HG03135 (cell line): ENCODE results near the gene SPATA20.

ENCODE experiments used
- ATAC-seq: cut with Tn5 transposase; IDR thresholded peaks from one replicate; pipeline ENCODE4 v1.9.1; 2021; ENCODE audit warnings: mild to moderate bottlenecking, moderate library complexity; ENCODE audit not compliant: unreplicated experiment

The SPATA20 gene

GRCh38 chr17:50573866-50574611, 27.1 kb downstream of the SPATA20 start:
- ATAC-seq, result no peak

DNA sequence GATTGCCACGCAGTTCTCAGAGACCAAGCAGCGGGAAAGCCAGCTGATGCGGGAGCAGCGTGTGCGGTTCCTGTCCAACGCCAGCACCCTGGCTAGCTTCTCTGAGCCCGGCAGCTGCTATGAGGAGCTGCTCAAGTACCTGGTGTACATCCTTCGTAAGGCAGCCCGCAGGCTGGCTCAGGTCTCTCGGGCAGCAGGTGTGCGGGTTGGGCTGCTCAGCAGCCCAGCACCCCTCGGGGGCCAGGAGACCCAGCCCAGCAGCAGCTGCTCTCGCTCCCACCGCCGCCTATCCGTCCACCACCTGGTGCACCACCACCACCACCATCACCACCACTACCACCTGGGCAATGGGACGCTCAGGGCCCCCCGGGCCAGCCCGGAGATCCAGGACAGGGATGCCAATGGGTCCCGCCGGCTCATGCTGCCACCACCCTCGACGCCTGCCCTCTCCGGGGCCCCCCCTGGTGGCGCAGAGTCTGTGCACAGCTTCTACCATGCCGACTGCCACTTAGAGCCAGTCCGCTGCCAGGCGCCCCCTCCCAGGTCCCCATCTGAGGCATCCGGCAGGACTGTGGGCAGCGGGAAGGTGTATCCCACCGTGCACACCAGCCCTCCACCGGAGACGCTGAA, 28.7 kb downstream of the SPATA20 start:
- ATAC-seq, result no peak

DNA sequence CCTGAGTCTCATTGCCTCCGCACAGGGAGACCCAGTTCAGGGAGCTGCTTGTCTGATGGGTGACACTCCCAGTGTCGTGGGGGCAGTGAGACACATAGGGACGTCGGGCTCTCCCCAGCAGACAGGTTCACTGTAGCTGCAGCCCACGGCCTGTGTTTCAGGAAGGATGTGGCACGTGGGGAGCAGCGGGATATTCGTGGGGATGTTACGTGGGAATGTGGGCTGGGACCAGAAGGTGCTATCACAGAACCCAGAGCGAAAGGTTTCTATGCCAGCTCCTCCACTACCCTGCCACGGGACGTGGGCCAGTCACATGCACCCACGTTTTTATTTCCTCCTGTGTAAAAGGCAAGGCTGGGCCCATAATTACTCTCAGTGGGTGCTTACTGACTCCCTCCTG, 29.9 kb downstream of the SPATA20 start:
- ATAC-seq, result no peak

- ATAC-seq, result no peak
Observed at GRCh38 chr17:50577451-50577954, 30.5 kb downstream of the SPATA20 start.

GRCh38 chr17:50578173-50578572, 31.2 kb downstream of the SPATA20 start:
- no peak for ATAC-seq

DNA sequence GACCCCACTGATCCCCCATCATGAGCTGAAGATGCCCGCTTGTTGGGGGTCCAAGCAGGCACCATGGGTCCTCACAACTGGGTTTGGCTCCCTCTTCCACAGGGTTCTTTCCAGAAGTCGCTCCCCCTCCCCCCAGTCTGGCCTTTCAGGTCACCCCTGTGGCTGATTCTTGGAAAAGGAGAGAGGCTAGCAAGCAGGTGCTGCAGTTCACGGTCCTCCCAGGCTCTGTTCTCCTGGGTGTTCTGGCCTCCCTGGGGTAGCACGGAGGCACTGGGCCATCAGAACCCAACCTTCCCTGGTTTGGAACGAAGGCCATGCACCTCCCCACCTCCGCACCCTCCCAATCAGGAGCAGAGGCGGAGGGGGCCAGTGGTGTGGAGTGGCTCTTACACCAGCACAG, 32.4 kb downstream of the SPATA20 start:
- ATAC-seq, result no peak

DNA sequence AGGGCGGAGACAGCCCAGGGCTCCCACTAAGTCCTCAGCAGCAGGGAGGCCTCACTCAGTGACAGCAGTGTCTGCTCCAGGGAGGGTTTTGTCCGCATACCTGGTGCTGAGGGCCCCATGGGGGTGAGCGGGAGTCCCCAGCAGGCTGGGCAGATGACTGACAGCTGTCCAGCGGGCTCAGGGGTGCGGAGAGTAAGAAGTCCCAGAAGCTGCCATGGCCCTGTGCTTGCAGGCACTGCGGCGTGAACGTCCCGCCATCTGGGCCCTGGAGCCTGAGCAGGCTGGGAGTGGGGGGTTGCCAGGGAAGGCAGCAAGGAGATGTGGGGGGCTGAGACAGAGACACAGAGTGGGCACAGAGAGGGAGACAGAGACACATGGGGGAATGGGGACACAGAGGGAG, 33.7 kb downstream of the SPATA20 start:
- ATAC-seq, result no peak

DNA sequence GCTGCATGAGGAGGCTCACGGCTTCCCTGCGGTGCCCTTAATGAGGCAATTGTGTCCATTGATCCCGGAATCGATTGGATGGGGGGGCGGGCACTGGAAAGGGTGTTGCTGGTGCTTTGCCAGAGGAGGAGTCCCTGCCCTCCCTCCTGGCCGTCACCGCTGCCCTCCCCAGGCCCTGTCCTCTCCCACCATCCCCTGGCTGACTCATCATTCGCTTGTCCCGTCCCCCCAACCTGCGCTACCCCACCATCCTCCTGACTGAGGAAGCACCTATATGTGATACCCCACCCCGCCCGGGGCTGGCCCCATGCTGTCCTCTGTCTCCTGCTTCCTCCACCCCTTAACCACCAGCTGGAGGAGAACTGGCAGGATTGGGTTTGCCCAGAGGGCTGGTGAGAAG, 34.3 kb downstream of the SPATA20 start:
- ATAC-seq, result no peak

DNA sequence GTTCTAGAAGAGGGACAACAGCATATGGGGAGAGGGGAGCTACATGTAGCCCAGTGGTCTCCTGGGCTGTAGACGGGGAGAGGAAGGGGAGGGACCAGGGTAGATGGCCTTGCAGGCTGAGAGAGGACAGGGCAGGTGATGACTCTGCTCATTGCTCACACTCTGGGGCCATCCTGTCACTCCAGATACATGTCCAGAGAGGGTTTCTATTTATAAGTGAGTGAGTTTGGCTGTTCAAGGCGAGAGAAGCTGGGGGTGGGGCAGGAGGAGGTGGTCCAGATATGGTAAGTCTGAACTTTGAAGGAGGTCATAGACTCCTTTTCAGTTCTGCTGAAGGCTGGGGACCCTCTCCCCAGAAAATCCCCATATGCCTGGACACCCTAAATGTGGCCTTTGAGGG, 35.8 kb downstream of the SPATA20 start:
- no peak for ATAC-seq

- ATAC-seq, result no peak
Observed at GRCh38 chr17:50583641-50584040, 36.7 kb downstream of the SPATA20 start.

DNA sequence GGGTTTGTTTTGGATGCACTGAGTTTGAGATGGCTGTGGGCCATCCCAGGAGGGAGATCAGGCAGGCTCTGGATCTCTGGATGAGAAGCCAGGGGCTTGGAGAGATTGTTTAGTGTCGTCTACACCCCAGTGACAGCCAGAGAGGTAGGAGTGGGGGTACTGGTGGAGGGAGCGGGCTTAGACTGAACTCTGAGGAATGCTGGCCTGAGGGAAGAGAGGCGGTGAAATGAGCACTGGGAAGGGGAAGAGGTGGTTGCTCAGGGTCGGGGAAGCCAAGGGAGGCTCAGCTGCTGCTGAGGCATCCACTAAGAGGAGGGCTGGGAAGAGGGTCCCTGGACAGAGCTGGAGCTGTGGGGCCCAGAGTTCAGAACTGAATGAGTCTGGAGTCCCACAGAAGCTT, 37.1 kb downstream of the SPATA20 start:
- ATAC-seq, result no peak

GRCh38 chr17:50584749-50585148, 37.8 kb downstream of the SPATA20 start:
- ATAC-seq, result no peak

GRCh38 chr17:50585346-50585745, 38.4 kb downstream of the SPATA20 start:
- ATAC-seq, result no peak

DNA sequence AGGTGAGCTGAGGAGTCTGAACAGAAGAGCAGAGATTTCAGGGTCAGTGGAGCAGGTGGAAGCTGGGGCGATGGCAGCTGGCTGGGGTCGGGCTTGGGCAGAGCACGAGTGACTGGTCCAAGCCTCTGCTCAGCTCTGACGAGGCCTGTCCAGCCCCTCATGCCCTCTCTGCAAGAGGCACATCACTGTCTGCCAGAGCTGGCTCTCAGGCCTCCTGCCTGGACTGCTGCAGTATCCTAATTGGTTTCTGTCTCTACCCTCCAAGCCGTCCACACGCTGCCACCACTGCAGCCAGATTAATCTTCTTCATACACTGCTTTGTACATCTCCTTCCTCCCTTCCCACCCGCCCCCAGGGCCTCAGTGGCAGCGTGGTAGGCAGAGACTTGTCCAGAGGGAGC, 38.9 kb downstream of the SPATA20 start:
- no peak for ATAC-seq

DNA sequence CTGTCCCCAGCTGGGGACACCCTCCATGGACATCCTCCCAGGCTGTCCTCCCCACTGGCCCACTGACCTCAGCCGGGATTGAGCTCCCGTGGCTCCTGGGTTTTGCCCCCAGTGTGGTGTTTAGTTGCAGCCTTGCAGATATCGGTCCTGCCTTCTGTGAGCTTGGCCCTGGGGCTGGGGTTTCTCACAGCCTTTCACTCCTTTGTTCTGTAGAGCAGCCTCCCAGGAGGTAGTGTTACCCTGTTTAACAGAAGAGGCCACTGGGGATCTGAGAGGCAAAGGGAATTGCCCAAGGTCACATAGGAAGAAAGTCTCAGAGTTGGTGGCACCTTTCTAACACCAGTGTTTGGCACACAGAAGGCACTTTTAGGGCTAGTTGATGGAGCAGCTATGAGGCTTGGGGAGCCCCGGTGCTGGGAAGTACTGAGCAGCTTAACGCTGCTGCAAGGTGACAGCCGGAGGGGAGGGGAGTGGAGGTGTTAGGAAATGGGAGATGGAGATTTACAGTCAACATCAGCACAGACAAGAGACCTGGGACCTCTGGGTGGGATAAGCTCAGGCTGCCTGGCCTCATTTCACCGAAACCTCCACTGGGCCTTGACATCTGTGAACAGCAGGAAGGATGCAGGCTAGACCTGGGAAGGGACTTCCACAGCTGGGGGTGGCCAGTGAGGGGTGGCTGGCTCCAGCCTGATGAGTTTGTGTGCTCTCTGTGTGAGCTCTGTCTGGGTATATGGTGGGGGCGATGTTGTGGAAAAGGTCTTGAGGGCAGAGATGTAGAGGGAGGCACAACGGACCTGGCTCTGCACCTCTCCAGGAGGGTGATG, 39.7 kb downstream of the SPATA20 start:
- ATAC-seq, result no peak

GRCh38 chr17:50587571-50587970, 40.6 kb downstream of the SPATA20 start:
- ATAC-seq, result no peak

- no peak for ATAC-seq
Observed at GRCh38 chr17:50588391-50589049, 41.5 kb downstream of the SPATA20 start.

GRCh38 chr17:50589095-50589705, 42.2 kb downstream of the SPATA20 start:
- ATAC-seq, result no peak

DNA sequence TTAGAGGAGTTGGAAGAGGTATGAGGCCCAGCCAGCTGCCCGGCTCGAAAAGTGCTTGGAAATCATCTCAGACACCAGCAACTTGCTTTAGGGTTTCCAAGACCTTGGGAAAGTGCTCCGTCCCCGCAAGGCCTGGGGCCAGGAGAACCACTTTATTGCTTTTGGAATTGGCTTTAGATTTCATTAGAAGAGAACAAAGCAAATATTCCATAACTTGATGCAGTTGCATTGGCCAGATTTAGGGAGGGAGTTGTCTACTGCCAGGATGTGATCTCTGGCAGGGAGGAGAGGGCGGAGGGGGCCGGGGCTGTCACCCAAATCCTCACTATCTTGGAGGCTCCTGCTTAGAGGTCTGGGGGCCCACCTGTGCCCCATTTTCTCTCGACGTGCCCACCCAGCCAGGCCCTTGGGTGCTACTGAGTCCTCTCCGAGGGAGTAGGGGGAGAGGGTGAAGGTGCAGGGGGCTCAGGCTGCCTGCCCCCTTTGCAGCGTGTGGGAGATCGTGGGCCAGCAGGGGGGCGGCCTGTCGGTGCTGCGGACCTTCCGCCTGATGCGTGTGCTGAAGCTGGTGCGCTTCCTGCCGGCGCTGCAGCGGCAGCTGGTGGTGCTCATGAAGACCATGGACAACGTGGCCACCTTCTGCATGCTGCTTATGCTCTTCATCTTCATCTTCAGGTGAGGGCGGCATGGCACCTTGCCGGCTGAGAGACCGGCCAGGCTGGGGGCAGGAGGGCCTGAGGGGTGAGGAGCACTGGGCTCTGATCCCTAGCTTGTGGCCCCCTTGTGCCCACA, 44.2 kb downstream of the SPATA20 start:
- no peak for ATAC-seq

DNA sequence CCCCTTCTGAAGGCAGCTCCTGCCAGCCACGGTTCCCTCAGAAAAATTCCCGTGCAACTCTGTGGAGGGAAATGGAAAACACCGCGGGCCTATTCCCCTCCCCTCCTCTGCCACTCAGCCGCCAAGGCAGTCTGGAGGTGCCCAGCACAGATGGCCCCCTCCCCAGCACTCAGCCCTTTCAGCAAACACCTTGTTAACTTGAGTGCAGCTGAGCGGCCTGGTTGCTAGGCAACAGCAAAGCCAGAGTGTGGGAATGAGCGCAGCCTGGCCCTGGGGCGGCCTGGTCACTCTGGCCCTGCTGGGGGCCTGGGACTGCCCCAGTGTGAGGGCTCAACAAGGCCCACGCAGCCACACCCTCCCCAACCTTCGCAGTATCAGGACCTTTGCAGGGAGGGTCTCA, 46.3 kb downstream of the SPATA20 start:
- ATAC-seq, result no peak
